T-helper 22 cell (primary cell): ENCODE measurements around the gene CSTF1.
"Not testable (repeated sequence)": the region's sequence is repeated elsewhere in the genome, so short reads cannot be mapped to it uniquely, and the experiment has no call there.

Experiments
- DNase-seq: peaks from one replicate; pipeline ENCODE4 v3.0.0-alpha.2; 2020; ENCODE audit warnings: low read depth

The CSTF1 gene

GRCh38 chr20:56369179-56369578 is 23.3 kb upstream of the CSTF1 start:
- DNase-seq = no peak

- no peak for DNase-seq
Measured at GRCh38 chr20:56371977-56372376, 20.5 kb upstream of the CSTF1 start.

GRCh38 chr20:56372850-56373249 is 19.6 kb upstream of the CSTF1 start:
- DNase-seq = no peak

GRCh38 chr20:56373942-56374341 is 18.5 kb upstream of the CSTF1 start:
- DNase-seq = no peak

GRCh38 chr20:56376331-56376730 is 16.1 kb upstream of the CSTF1 start:
- no peak for DNase-seq

- DNase-seq = no peak
Measured at GRCh38 chr20:56378386-56378785, 14.1 kb upstream of the CSTF1 start.

- DNase-seq = no peak
Measured at GRCh38 chr20:56380375-56380774, 12.1 kb upstream of the CSTF1 start.

- no peak for DNase-seq
Measured at GRCh38 chr20:56381501-56381900, 10.9 kb upstream of the CSTF1 start.

GRCh38 chr20:56382696-56383095 is 9.7 kb upstream of the CSTF1 start:
- no peak for DNase-seq

- no peak for DNase-seq
Measured at GRCh38 chr20:56383334-56383733, 9.1 kb upstream of the CSTF1 start.

GRCh38 chr20:56385130-56385529 is 7.3 kb upstream of the CSTF1 start:
- DNase-seq = no peak

GRCh38 chr20:56386219-56386618 is 6.2 kb upstream of the CSTF1 start:
- no peak for DNase-seq

GRCh38 chr20:56388882-56389281 is 3.6 kb upstream of the CSTF1 start:
- no peak for DNase-seq

GRCh38 chr20:56389807-56390206 is 2.6 kb upstream of the CSTF1 start:
- no peak for DNase-seq

GRCh38 chr20:56390396-56390795 is 2.0 kb upstream of the CSTF1 start:
- DNase-seq = not testable (repeated sequence)

- no peak for DNase-seq
Measured at GRCh38 chr20:56391037-56391436, 1.4 kb upstream of the CSTF1 start.

GRCh38 chr20:56391596-56392131 is 781 bp upstream of the CSTF1 start:
- no peak for DNase-seq

GRCh38 chr20:56392881-56393482 is 537 bp downstream of the CSTF1 start:
- no peak for DNase-seq

- no peak for DNase-seq
Measured at GRCh38 chr20:56393653-56394052, 1.2 kb downstream of the CSTF1 start.

GRCh38 chr20:56395166-56395565 is 2.7 kb downstream of the CSTF1 start:
- no peak for DNase-seq

- no peak for DNase-seq
Measured at GRCh38 chr20:56400001-56400640, 7.7 kb downstream of the CSTF1 start.

GRCh38 chr20:56403465-56403864 is 11.0 kb downstream of the CSTF1 start:
- DNase-seq = no peak

- not testable (repeated sequence) for DNase-seq
Measured at GRCh38 chr20:56405356-56405755, 12.9 kb downstream of the CSTF1 start.

GRCh38 chr20:56406910-56407309 is 14.5 kb downstream of the CSTF1 start:
- no peak for DNase-seq
